H1 (cell line): ENCODE results near the gene NEK11. TPM values are rescaled to one million over a fixed set of nuclear protein-coding genes. Genes with fewer than 3 reads are reported as not detected.

Source experiments
- CTCF ChIA-PET: fragments of 300-600 bp; sonication (Branson Sonifier 250); formaldehyde crosslinking; loops from one replicate; lab custom pipeline; 2021; ENCODE audit not compliant: partially characterized antibody; lab: Charles Lee
- POLR2A ChIA-PET: fragments of 300-600 bp; sonication (Branson Sonifier 250); formaldehyde crosslinking; loops from one replicate; lab custom pipeline; 2021; ENCODE audit warnings: inconsistent platforms; ENCODE audit not compliant: partially characterized antibody; lab: Charles Lee
- DNase-seq, 2 experiments: peaks; one replicate each; pipeline versions ENCODE4 v3.0.0 to v3.0.0-alpha.2; 2010 to 2022; ENCODE audit warnings: low spot score in 2 of 2, low read depth in 1 of 2, mixed read lengths in 1 of 2
- FAIRE-seq: peaks from 2 replicates; lab custom pipeline; 2011; peaks lifted over from hg19 to GRCh38; lab: Jason Lieb, UNC
- H2AFZ ChIP-seq: 2 replicates; pipeline ENCODE4 v1.8.1; 2012; ENCODE audit warnings: low read length, inconsistent platforms
- H2AK5ac ChIP-seq: 2 replicates; pipeline ENCODE4 v1.6.1; 2013; ENCODE audit warnings: low read depth, low read length
- H2BK120ac ChIP-seq: replicated peaks from 2 replicates; pipeline ENCODE3; 2013; ENCODE audit warnings: low read depth, low read length, inconsistent platforms
- H2BK12ac ChIP-seq: 2 replicates; pipeline ENCODE4 v1.6.1; 2013; ENCODE audit warnings: low read depth, low read length
- H2BK15ac ChIP-seq: 2 replicates; pipeline ENCODE4 v1.6.1; 2013; ENCODE audit warnings: low read length
- H2BK20ac ChIP-seq: 2 replicates; pipeline ENCODE4 v1.6.1; 2013; ENCODE audit warnings: low read length
- H2BK5ac ChIP-seq: 2 replicates; pipeline ENCODE4 v1.6.1; 2013; ENCODE audit warnings: low read depth, low read length
- H3K14ac ChIP-seq: 2 replicates; pipeline ENCODE4 v1.6.1; 2013; ENCODE audit warnings: inconsistent platforms; ENCODE audit not compliant: insufficient read length
- H3K18ac ChIP-seq: 2 replicates; pipeline ENCODE4 v1.6.1; 2013; ENCODE audit warnings: low read length; ENCODE audit errors: extremely low read depth
- H3K23ac ChIP-seq: 2 replicates; pipeline ENCODE4 v1.6.1; 2013; ENCODE audit warnings: inconsistent platforms; ENCODE audit not compliant: insufficient read length
- H3K23me2 ChIP-seq: 2 replicates; pipeline ENCODE4 v1.6.1; 2013; ENCODE audit warnings: low read depth, low read length
- H3K27ac ChIP-seq: 2 replicates; pipeline ENCODE4 v1.6.1; 2011; ENCODE audit warnings: low read depth, low read length, inconsistent platforms
- H3K27me3 ChIP-seq, 4 experiments: replicated peaks in 1 of 4; 1 replicate in 1 of 4; 2 replicates in 3 of 4; pipeline versions ENCODE4 v1.6.1 to v1.8.1; 2011 to 2013; ENCODE audit warnings: low read length in 3 of 4, mild to moderate bottlenecking in 3 of 4, inconsistent platforms in 2 of 4, mixed read lengths in 2 of 4, moderate library complexity in 1 of 4; ENCODE audit not compliant: control insufficient read depth in 3 of 4, insufficient read depth in 3 of 4; ENCODE audit errors: extremely low read depth in 1 of 4
- H3K36me3 ChIP-seq, 4 experiments: 2 replicates each; pipeline versions ENCODE4 v1.6.1 to v1.8.1; 2011 to 2013; ENCODE audit warnings: mild to moderate bottlenecking in 4 of 4, low read length in 3 of 4, moderate library complexity in 2 of 4, control low read depth in 1 of 4, inconsistent platforms in 1 of 4; ENCODE audit not compliant: insufficient read depth in 4 of 4, control insufficient read depth in 2 of 4
- H3K4ac ChIP-seq: replicated peaks from 2 replicates; pipeline ENCODE3; 2013; ENCODE audit warnings: low read length, low read depth, mixed read lengths, inconsistent platforms; ENCODE audit not compliant: insufficient read length
- H3K4me1 ChIP-seq, 4 experiments: replicated peaks in 1 of 4; 1 replicate in 1 of 4; 2 replicates in 3 of 4; pipeline versions ENCODE4 v1.6.1 to v1.8.1; 2011 to 2013; ENCODE audit warnings: low read length in 3 of 4, inconsistent platforms in 2 of 4, mixed read lengths in 1 of 4; ENCODE audit not compliant: insufficient read depth in 4 of 4, control insufficient read depth in 3 of 4
- H3K4me2 ChIP-seq, 2 experiments: 2 replicates each; pipeline versions ENCODE4 v1.6.1 to v1.8.1; 2011 to 2013; ENCODE audit warnings: low read depth in 2 of 2, low read length in 2 of 2, control low read depth in 1 of 2, inconsistent platforms in 1 of 2, mild to moderate bottlenecking in 1 of 2; ENCODE audit not compliant: insufficient read depth in 1 of 2
- H3K4me3 ChIP-seq, 4 experiments: fragments of 200-600, 300-600 bp in 1 of 4; sonication (generic), shearing (Covaris generic), sonication (Bioruptor Twin) in 1 of 4; 2 replicates each; pipeline versions ENCODE4 v1.5.1 to v1.8.1; 2011 to 2016; ENCODE audit warnings: low read length in 4 of 4, low read depth in 3 of 4, control low read depth in 2 of 4, inconsistent platforms in 2 of 4, mild to moderate bottlenecking in 2 of 4, mixed read lengths in 1 of 4, moderate library complexity in 1 of 4; ENCODE audit not compliant: insufficient read depth in 2 of 4; ENCODE audit errors: extremely low read depth in 1 of 4
- H3K56ac ChIP-seq: replicated peaks from 2 replicates; pipeline ENCODE3; 2013; ENCODE audit warnings: low read depth, mild to moderate bottlenecking, mixed read lengths, low read length, inconsistent platforms; ENCODE audit not compliant: insufficient read length
- H3K79me1 ChIP-seq: 2 replicates; pipeline ENCODE4 v1.6.1; 2013; ENCODE audit warnings: low read depth, low read length, control low read depth
- H3K79me2 ChIP-seq, 2 experiments: 2 replicates each; pipeline versions ENCODE4 v1.6.1 to v1.8.1; 2012 to 2013; ENCODE audit warnings: low read length in 2 of 2, mild to moderate bottlenecking in 2 of 2, inconsistent platforms in 1 of 2; ENCODE audit not compliant: insufficient read depth in 2 of 2, control insufficient read depth in 1 of 2
- H3K9ac ChIP-seq, 4 experiments: replicated peaks in 1 of 4; 1 replicate in 1 of 4; 2 replicates in 3 of 4; pipeline versions ENCODE4 v1.6.1 to v1.8.1; 2011 to 2013; ENCODE audit warnings: low read depth in 3 of 4, low read length in 3 of 4, control low read depth in 2 of 4, mild to moderate bottlenecking in 2 of 4, moderate library complexity in 2 of 4, inconsistent platforms in 1 of 4; ENCODE audit errors: extremely low read depth in 1 of 4
- H3K9me3 ChIP-seq, 2 experiments: 2 replicates each; pipeline versions ENCODE4 v1.6.1 to v1.8.1; 2012 to 2013; ENCODE audit warnings: mild to moderate bottlenecking in 2 of 2, moderate library complexity in 2 of 2, control low read depth in 1 of 2, inconsistent platforms in 1 of 2, low read depth in 1 of 2, low read length in 1 of 2, mixed read lengths in 1 of 2; ENCODE audit not compliant: insufficient read depth in 2 of 2
- H4K20me1 ChIP-seq, 2 experiments: replicated peaks in 1 of 2; 2 replicates each; pipeline versions ENCODE3 to v1.8.1; 2011 to 2013; ENCODE audit warnings: inconsistent platforms in 2 of 2, low read length in 2 of 2, mild to moderate bottlenecking in 1 of 2; ENCODE audit not compliant: insufficient read depth in 2 of 2, control insufficient read depth in 1 of 2
- H4K5ac ChIP-seq: 2 replicates; pipeline ENCODE4 v1.6.1; 2013; ENCODE audit warnings: low read length, low read depth, mixed read lengths, inconsistent platforms; ENCODE audit not compliant: insufficient read length
- H4K8ac ChIP-seq: 2 replicates; pipeline ENCODE4 v1.8.0; 2013; ENCODE audit warnings: mild to moderate bottlenecking, moderate library complexity, low read length, inconsistent platforms; ENCODE audit not compliant: insufficient read depth; ENCODE audit errors: extremely low read depth
- H4K91ac ChIP-seq: replicated peaks from 2 replicates; pipeline ENCODE3; 2013; ENCODE audit warnings: low read length, mixed read lengths, inconsistent platforms; ENCODE audit not compliant: insufficient read length
- ATF3 ChIP-seq: IDR thresholded peaks from 2 replicates; pipeline ENCODE4 v1.6.1; 2011; ENCODE audit warnings: low read depth, mild to moderate bottlenecking, low read length; ENCODE audit not compliant: insufficient read depth
- CTBP2 ChIP-seq: IDR thresholded peaks from 2 replicates; pipeline ENCODE4 v1.7.0; 2011; ENCODE audit warnings: borderline replicate concordance, mild to moderate bottlenecking, moderate library complexity, mixed read lengths, low read length; ENCODE audit not compliant: insufficient read depth, insufficient read length
- EP300 ChIP-seq, 2 experiments: IDR thresholded peaks; 1 replicate in 1 of 2; 2 replicates in 1 of 2; pipeline ENCODE4 v1.6.1; 2011 to 2012; ENCODE audit warnings: low read depth in 2 of 2, low read length in 2 of 2, mild to moderate bottlenecking in 2 of 2, borderline replicate concordance in 1 of 2, inconsistent platforms in 1 of 2, moderate library complexity in 1 of 2
- GTF2F1 ChIP-seq: IDR thresholded peaks from 2 replicates; pipeline ENCODE4 v1.6.1; 2012; ENCODE audit warnings: low read depth, low read length, improper control_type of control experiment, borderline replicate concordance
- KDM5A ChIP-seq: fragments of 200-600 bp; IDR thresholded peaks from 2 replicates; pipeline ENCODE4 v1.7.1; 2012; ENCODE audit warnings: mild to moderate bottlenecking, low read length, inconsistent platforms, mixed read lengths
- NRF1 ChIP-seq: IDR thresholded peaks from 2 replicates; pipeline ENCODE4 v1.6.1; 2011; ENCODE audit warnings: mild to moderate bottlenecking, low read depth, low read length, improper control_type of control experiment
- RBBP5 ChIP-seq: IDR thresholded peaks from 2 replicates; pipeline ENCODE4 v1.7.1; 2012; ENCODE audit warnings: low read depth, mild to moderate bottlenecking, inconsistent platforms, low read length, moderate library complexity, borderline replicate concordance
- SIRT6 ChIP-seq: IDR thresholded peaks from one replicate; pipeline ENCODE4 v1.7.1; 2012; ENCODE audit warnings: low read length, inconsistent platforms
- TAF1 ChIP-seq: IDR thresholded peaks from 2 replicates; pipeline ENCODE4 v1.6.1; 2011; ENCODE audit warnings: mild to moderate bottlenecking, low read depth, low read length
- TBP ChIP-seq: IDR thresholded peaks from 2 replicates; pipeline ENCODE4 v1.6.1; 2011; ENCODE audit warnings: low read depth, low read length, improper control_type of control experiment
- YY1 ChIP-seq: IDR thresholded peaks from 2 replicates; pipeline ENCODE4 v1.6.1; 2011; ENCODE audit warnings: low read depth, mild to moderate bottlenecking, low read length
- WGBS, 2 experiments: shearing (Covaris generic) in 1 of 2; methylation state at CpG; one replicate each; pipeline versions ENCODE4 v1.1.6 to v1.1.7; 2013 to 2015; ENCODE audit warnings: low lambda C conversion rate in 2 of 2, mixed read lengths in 2 of 2, inconsistent platforms in 1 of 2, low coverage in 1 of 2, missing lambda C conversion rate in 1 of 2; ENCODE audit not compliant: insufficient replicate concordance in 2 of 2, insufficient coverage in 1 of 2, insufficient read length in 1 of 2; ENCODE audit errors: extremely low coverage in 1 of 2, missing lambda C conversion rate in 1 of 2; 5-methylcytosine and 5-hydroxymethylcytosine counted together
- polyA plus RNA-seq, 7 experiments: library from polyadenylated mRNA; depleted of rRNA in 3 of 7; stranded (reverse) in 5 of 7; unstranded in 2 of 7; fragments of >200 nt in 5 of 7; fragments of 200-250 nt in 2 of 7; gene quantifications; 1 replicate in 5 of 7; 2 replicates in 1 of 7; 4 replicates in 1 of 7; pipeline versions ENCODE4 v1.2.1 to v1.2.3, GENCODE V29; 2011 to 2013; ENCODE audit warnings: missing spikeins in 2 of 7, mixed read lengths in 2 of 7
- total RNA-seq: library from RNA; stranded (reverse); fragmentation: NEBNext Ultra II Directional; extraction: Animal tissue kit (Norgen Biotek cat#: 25700); gene quantifications from 2 replicates; pipeline ENCODE4 v1.2.1, GENCODE V29; 2021

The NEK11 gene
- total and polyA plus RNA-seq, 2 of the 8 experiments (the other 6 are each of a cell fraction or from before 2014, with no cell fraction given): 0.60 TPM; not detected in 1

GRCh38 chr3:131353016-131353877 lies 326.6 kb downstream of the NEK11 start:
- H4K8ac ChIP-seq: no peak overlapping the region
- peaks cover 4 to 14% (median 8%) of the 10 kb centered on the region in 4 experiments; a peak in 5 of 7 replicates for H3K4me1 ChIP-seq
- H3K27me3 ChIP-seq: no peaks in the 10 kb centered on the region
- ChIA-PET POLR2A (interaction anchor here (2.0 kb wide), 1 partner anchor 8 kb away, joined by 8 read pairs; no protein-coding TSS in a partner anchor), CTCF (no interaction called here)
- FAIRE-seq: no peak
- no peak overlapping the region for H3K4me3 ChIP-seq
- H3K4ac ChIP-seq: no peak overlapping the region
- H3K4me2 ChIP-seq: no peak overlapping the region
- no peaks in the 10 kb centered on the region for H3K36me3 ChIP-seq
- no peak for DNase-seq
- H3K9ac ChIP-seq: no peak overlapping the region
- H2BK20ac ChIP-seq: no peak overlapping the region
- H2AFZ ChIP-seq: no peak overlapping the region
- H2AK5ac ChIP-seq: no peak overlapping the region
- no peak overlapping the region for H3K27ac ChIP-seq
- no peak overlapping the region for H4K5ac ChIP-seq
- no peak overlapping the region for H3K23ac ChIP-seq
- no peaks in the 10 kb centered on the region for H3K79me1 ChIP-seq
- no peak overlapping the region for H2BK15ac ChIP-seq
- no peak overlapping the region for H3K56ac ChIP-seq
- H3K18ac ChIP-seq: no peak overlapping the region
- H3K14ac ChIP-seq: no peak overlapping the region
- H3K9me3 ChIP-seq: no peaks in the 10 kb centered on the region
- H3K79me2 ChIP-seq: no peaks in the 10 kb centered on the region
- 89% methylated on average over 2 of the region's 2 CpGs; no CpG with 5 or more reads in 1 of the 2 experiments for WGBS, 2 experiments
- H3K23me2 ChIP-seq: no peaks in the 10 kb centered on the region
- H4K20me1 ChIP-seq: no peaks in the 10 kb centered on the region
- H2BK12ac ChIP-seq: no peak overlapping the region
- H4K91ac ChIP-seq: no peak overlapping the region
- H2BK5ac ChIP-seq: no peak overlapping the region
- no peak overlapping the region for H2BK120ac ChIP-seq
- no peak for TF ChIP-seq CTBP2
- TF ChIP-seq YY1: no peak
- TF ChIP-seq TBP: no peak
- TF ChIP-seq ATF3: no peak
- TF ChIP-seq SIRT6: no peak
- no peak for TF ChIP-seq GTF2F1
- no peak for TF ChIP-seq RBBP5
- no peak for TF ChIP-seq EP300 (IDR thresholded peaks at IDR 0.05; ENCODE audit: borderline replicate concordance in 1 of 2, low read depth in 2 of 2, low read length in 2 of 2)
- TF ChIP-seq KDM5A: no peak
- no peak for TF ChIP-seq NRF1
- TF ChIP-seq TAF1: no peak
